ENCODE data around the gene FAM135A.

FAM135A gene

GRCh38 chr6:70413114-70413991 lies at the start of gene FAM135A:
Gene FAM135A, plus strand, starts transcription at chr6:70413508. Its CDS starts 14,835 bp downstream, at chr6:70428343.
- DNase-seq = peak; percentile 96

GRCh38 chr6:70363741-70364493 lies 49.4 kb upstream of the FAM135A start:
- DNase-seq = no peak

- peak; percentile 39 to 42 for DNase-seq
These were observed 43.9 kb upstream of the FAM135A start for GRCh38 chr6:70369332-70369950.

- DNase-seq = no peak
These were observed 42.8 kb upstream of the FAM135A start for GRCh38 chr6:70370496-70370895.

- DNase-seq = peak; percentile 48 to 56
These were observed 41.7 kb upstream of the FAM135A start for GRCh38 chr6:70371454-70372105.

GRCh38 chr6:70375166-70375565 lies 38.1 kb upstream of the FAM135A start:
- no peak for DNase-seq

- DNase-seq = no peak
These were observed 37.4 kb upstream of the FAM135A start for GRCh38 chr6:70375882-70376281.

- DNase-seq = no peak
These were observed 36.7 kb upstream of the FAM135A start for GRCh38 chr6:70376628-70377027.

GRCh38 chr6:70377372-70377771 lies 35.9 kb upstream of the FAM135A start:
- DNase-seq = no peak

- DNase-seq = no peak
These were observed 33.8 kb upstream of the FAM135A start for GRCh38 chr6:70379473-70380013.

GRCh38 chr6:70380252-70380651 lies 33.1 kb upstream of the FAM135A start:
- no peak for DNase-seq

GRCh38 chr6:70380771-70381416 lies 32.4 kb upstream of the FAM135A start:
- DNase-seq = no peak

- no peak for DNase-seq
These were observed 31.9 kb upstream of the FAM135A start for GRCh38 chr6:70381417-70381782.

GRCh38 chr6:70385901-70386300 lies 27.4 kb upstream of the FAM135A start:
- no peak for DNase-seq

GRCh38 chr6:70388814-70389213 lies 24.5 kb upstream of the FAM135A start:
- DNase-seq = no peak

GRCh38 chr6:70389261-70389660 lies 24.0 kb upstream of the FAM135A start:
- DNase-seq = no peak

GRCh38 chr6:70390067-70390466 lies 23.2 kb upstream of the FAM135A start:
- no peak for DNase-seq

- DNase-seq = no peak
These were observed 21.8 kb upstream of the FAM135A start for GRCh38 chr6:70391492-70391891.

GRCh38 chr6:70394518-70395300 lies 18.6 kb upstream of the FAM135A start:
- DNase-seq = no peak

GRCh38 chr6:70395301-70395672 lies 18.0 kb upstream of the FAM135A start:
- no peak for DNase-seq

GRCh38 chr6:70396163-70396562 lies 17.1 kb upstream of the FAM135A start:
- no peak for DNase-seq

All from SHP77 (cell line).